A549 (cell line): Measurements from ENCODE around the gene MGAT5B.

ENCODE experiments used
- CEBPB ChIP-seq, 2 experiments: fragments of >200 bp in 1 of 2; sonication (Bioruptor Twin) in 1 of 2; formaldehyde crosslinking in 1 of 2; IDR thresholded peaks; 2 replicates each; pipeline ENCODE4 v1.6.1; 2012 to 2016
- CHD2 ChIP-seq: fragments of 150-350 bp; IDR thresholded peaks from 2 replicates; pipeline ENCODE4 v1.6.1; 2014; ENCODE audit warnings: low read length; ENCODE audit not compliant: partially characterized antibody
- ELK1 ChIP-seq: fragments of 150-350 bp; IDR thresholded peaks from 2 replicates; pipeline ENCODE4 v1.6.1; 2014; ENCODE audit warnings: low read depth, mild to moderate bottlenecking, low read length
- EP300 ChIP-seq, 2 experiments: fragments of >200 bp; sonication (Bioruptor Twin); formaldehyde crosslinking; IDR thresholded peaks; 2 replicates in 1 of 2; 3 replicates in 1 of 2; pipeline ENCODE4 v1.6.1; 2016 to 2017
- HOXA7 ChIP-seq: fragments of 250-450 bp; sonication (Bioruptor Pico); IDR thresholded peaks from 2 replicates; pipeline ENCODE4 v1.5.0; 2020; ENCODE audit warnings: mild to moderate bottlenecking, moderate library complexity
- JUN ChIP-seq, 2 experiments: fragments of >200 bp; sonication (Bioruptor Twin); formaldehyde crosslinking; IDR thresholded peaks; 2 replicates in 1 of 2; 3 replicates in 1 of 2; pipeline ENCODE4 v1.6.1; 2016 to 2017
- KDM5A ChIP-seq: fragments of 200-600 bp; sonication (generic); IDR thresholded peaks from 2 replicates; pipeline ENCODE4 v1.6.1; 2016; ENCODE audit warnings: antibody characterized with exemption, mild to moderate bottlenecking
- NR3C1 ChIP-seq: fragments of >200 bp; sonication (Bioruptor Twin); formaldehyde crosslinking; IDR thresholded peaks from 3 replicates; pipeline ENCODE4 v1.6.1; 2017
- POLR2A ChIP-seq: IDR thresholded peaks from 2 replicates; pipeline ENCODE4 v1.6.1; 2012; ENCODE audit warnings: mild to moderate bottlenecking, low read length
- RAD21 ChIP-seq, 2 experiments: fragments of >200 bp in 1 of 2; sonication (Bioruptor Twin) in 1 of 2; formaldehyde crosslinking in 1 of 2; IDR thresholded peaks in 1 of 2; conservative IDR thresholded peaks in 1 of 2; 2 replicates in 1 of 2; 3 replicates in 1 of 2; pipeline ENCODE4 v1.6.1; 2012 to 2018; ENCODE audit warnings: inconsistent platforms in 1 of 2
- USF2 ChIP-seq: fragments of 450-650 bp; IDR thresholded peaks from 2 replicates; pipeline ENCODE4 v1.6.1; 2014; ENCODE audit warnings: antibody characterized with exemption
- TF ChIP-seq, protein P1 (sequence below): fragments of >200 bp; sonication (Bioruptor Twin); formaldehyde crosslinking; IDR thresholded peaks from 3 replicates; pipeline ENCODE4 v1.5.1; 2016
- TF ChIP-seq, protein P2 (sequence below): fragments of 200-600 bp; sonication (generic); IDR thresholded peaks from 2 replicates; pipeline ENCODE4 v1.6.1; 2016; ENCODE audit warnings: antibody characterized with exemption, mild to moderate bottlenecking, moderate library complexity

GRCh38 chr17:76864024-76864423, 4.2 kb upstream of the MGAT5B start:
- TF ChIP-seq USF2 = no peak
- TF ChIP-seq CEBPB (IDR thresholded peaks at IDR 0.05) = no peak
- TF ChIP-seq KDM5A = no peak
- TF ChIP-seq, protein P1, sequence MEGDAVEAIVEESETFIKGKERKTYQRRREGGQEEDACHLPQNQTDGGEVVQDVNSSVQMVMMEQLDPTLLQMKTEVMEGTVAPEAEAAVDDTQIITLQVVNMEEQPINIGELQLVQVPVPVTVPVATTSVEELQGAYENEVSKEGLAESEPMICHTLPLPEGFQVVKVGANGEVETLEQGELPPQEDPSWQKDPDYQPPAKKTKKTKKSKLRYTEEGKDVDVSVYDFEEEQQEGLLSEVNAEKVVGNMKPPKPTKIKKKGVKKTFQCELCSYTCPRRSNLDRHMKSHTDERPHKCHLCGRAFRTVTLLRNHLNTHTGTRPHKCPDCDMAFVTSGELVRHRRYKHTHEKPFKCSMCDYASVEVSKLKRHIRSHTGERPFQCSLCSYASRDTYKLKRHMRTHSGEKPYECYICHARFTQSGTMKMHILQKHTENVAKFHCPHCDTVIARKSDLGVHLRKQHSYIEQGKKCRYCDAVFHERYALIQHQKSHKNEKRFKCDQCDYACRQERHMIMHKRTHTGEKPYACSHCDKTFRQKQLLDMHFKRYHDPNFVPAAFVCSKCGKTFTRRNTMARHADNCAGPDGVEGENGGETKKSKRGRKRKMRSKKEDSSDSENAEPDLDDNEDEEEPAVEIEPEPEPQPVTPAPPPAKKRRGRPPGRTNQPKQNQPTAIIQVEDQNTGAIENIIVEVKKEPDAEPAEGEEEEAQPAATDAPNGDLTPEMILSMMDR = no peak
- TF ChIP-seq, protein P2, sequence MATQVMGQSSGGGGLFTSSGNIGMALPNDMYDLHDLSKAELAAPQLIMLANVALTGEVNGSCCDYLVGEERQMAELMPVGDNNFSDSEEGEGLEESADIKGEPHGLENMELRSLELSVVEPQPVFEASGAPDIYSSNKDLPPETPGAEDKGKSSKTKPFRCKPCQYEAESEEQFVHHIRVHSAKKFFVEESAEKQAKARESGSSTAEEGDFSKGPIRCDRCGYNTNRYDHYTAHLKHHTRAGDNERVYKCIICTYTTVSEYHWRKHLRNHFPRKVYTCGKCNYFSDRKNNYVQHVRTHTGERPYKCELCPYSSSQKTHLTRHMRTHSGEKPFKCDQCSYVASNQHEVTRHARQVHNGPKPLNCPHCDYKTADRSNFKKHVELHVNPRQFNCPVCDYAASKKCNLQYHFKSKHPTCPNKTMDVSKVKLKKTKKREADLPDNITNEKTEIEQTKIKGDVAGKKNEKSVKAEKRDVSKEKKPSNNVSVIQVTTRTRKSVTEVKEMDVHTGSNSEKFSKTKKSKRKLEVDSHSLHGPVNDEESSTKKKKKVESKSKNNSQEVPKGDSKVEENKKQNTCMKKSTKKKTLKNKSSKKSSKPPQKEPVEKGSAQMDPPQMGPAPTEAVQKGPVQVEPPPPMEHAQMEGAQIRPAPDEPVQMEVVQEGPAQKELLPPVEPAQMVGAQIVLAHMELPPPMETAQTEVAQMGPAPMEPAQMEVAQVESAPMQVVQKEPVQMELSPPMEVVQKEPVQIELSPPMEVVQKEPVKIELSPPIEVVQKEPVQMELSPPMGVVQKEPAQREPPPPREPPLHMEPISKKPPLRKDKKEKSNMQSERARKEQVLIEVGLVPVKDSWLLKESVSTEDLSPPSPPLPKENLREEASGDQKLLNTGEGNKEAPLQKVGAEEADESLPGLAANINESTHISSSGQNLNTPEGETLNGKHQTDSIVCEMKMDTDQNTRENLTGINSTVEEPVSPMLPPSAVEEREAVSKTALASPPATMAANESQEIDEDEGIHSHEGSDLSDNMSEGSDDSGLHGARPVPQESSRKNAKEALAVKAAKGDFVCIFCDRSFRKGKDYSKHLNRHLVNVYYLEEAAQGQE = no peak
- TF ChIP-seq HOXA7 (CRISPR knock-in tag) = no peak
- no peak for TF ChIP-seq ELK1
- no peak for TF ChIP-seq RAD21 (conservative IDR thresholded peaks at IDR 0.05 in 1 of 2, IDR thresholded peaks at IDR 0.05 in 1 of 2)
- TF ChIP-seq POLR2A = no peak
- TF ChIP-seq NR3C1 = no peak
- no peak for TF ChIP-seq CHD2
- TF ChIP-seq EP300 (IDR thresholded peaks at IDR 0.05) = no peak
- no peak for TF ChIP-seq JUN (IDR thresholded peaks at IDR 0.05)
